ENCODE data around the gene VDAC2. TPM values are rescaled to one million over a fixed set of nuclear protein-coding genes. Genes with fewer than 3 reads are reported as not detected.
"Not testable (repeated sequence)": the region's sequence is repeated elsewhere in the genome, so short reads cannot be mapped to it uniquely, and the experiment has no call there.

Gene VDAC2
- total and polyA plus RNA-seq, 7 experiments from 2014 or later: 82.8 to 193 (median 133) TPM

DNA sequence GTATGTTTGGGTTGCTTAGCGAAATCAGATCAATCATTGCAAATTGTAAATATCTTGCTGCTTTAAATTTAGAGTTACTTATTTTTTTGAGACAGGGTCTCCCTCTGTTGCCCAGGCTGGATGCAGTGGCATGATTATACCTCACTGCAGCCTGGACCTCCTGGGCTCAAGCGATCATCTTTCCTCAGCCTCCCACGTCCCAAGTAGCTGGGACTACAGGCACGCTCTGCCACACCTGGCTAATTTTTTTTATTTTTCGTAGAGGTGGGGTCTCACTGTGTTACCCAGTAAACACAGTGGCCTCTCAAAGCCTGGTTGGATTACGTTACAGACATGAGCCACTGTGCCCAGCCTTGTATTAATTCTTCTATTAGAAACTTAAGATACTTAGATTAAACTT, 1.7 kb downstream of the VDAC2 start:
- peaks cover 15 to 37% of the 10 kb centered on the region in 2 donors for H3K4me1 ChIP-seq (ENCODE audit: control insufficient read depth in 2 of 2, insufficient read depth in 2 of 2, low read length in 2 of 2)
- intact Hi-C loops (cut with micrococcal nuclease): loop anchor here in 1 of 2 donors (10.0 kb wide), 1 partner anchor 1468 kb away; the partner anchor contains the start of gene SEC24C
- ChIA-PET POLR2A (interaction anchor here (0.6 to 6.3 kb wide), 6 partner anchors 13 to 100 kb away, joined by 3 to 122 read pairs (median 30); partner anchors contain the start of genes COMTD1 and SAMD8), CTCF (interaction anchor here (0.7 to 4.4 kb wide), 6 partner anchors 11 to 257 kb away, joined by 3 to 44 read pairs (median 8); partner anchors contain the start of gene COMTD1)
- H3K4me3 Mint-ChIP-seq: peak overlapping the region; percentile 85 to 100 (median 98)
- peaks cover 0 to 25% (median 19%) of the 10 kb centered on the region in 5 donors for H3K36me3 Mint-ChIP-seq
- no peak overlapping the region for H3K4me3 ChIP-seq (ENCODE audit: low read length)
- no peaks in the 10 kb centered on the region for H3K9me3 ChIP-seq (ENCODE audit: control insufficient read depth in 2 of 3, low read length in 3 of 3)
- DNase-seq: no peak
- no peaks in the 10 kb centered on the region for H3K27me3 ChIP-seq (ENCODE audit: control insufficient read depth in 2 of 2, insufficient read depth in 2 of 2, low read length in 2 of 2)
- ATAC-seq: no peak
- H3K27me3 Mint-ChIP-seq: no peaks in the 10 kb centered on the region
- peak overlapping the region; percentile 96 for H3K27ac ChIP-seq (ENCODE audit: low read depth, low read length)
- peak overlapping the region; percentile 45 to 100 (median 100) for H3K27ac Mint-ChIP-seq
- peaks cover 0 to 5% (median 0%) of the 10 kb centered on the region in 11 donors for H3K9me3 Mint-ChIP-seq
- H3K4me1 Mint-ChIP-seq: peaks cover 27 to 50% (median 41%) of the 10 kb centered on the region in 7 donors
- H3K36me3 ChIP-seq (ENCODE audit: control insufficient read depth in 2 of 3, insufficient read depth in 3 of 3, low read length in 3 of 3): peaks cover 6 to 46% (median 21%) of the 10 kb centered on the region in 3 experiments

- Mint-ChIP-seq H3K4me3 (no peak overlapping the region), H3K27ac (peak overlapping the region in 6 of 9 donors; percentile 8 to 79 (median 66)), H3K9me3 (no peaks in the 10 kb centered on the region), H3K36me3 (peaks cover 15 to 43% (median 33%) of the 10 kb centered on the region in 5 donors), H3K4me1 (peaks cover 26 to 60% (median 55%) of the 10 kb centered on the region in 7 donors), H3K27me3 (no peaks in the 10 kb centered on the region)
- Histone ChIP-seq H3K9me3 (ENCODE audit: control insufficient read depth in 2 of 3, low read length in 3 of 3) (no peaks in the 10 kb centered on the region), H3K36me3 (ENCODE audit: control insufficient read depth in 2 of 3, insufficient read depth in 3 of 3, low read length in 3 of 3) (peaks cover 47 to 85% (median 48%) of the 10 kb centered on the region in 3 experiments), H3K27ac (ENCODE audit: low read depth, low read length) (no peak overlapping the region), H3K4me3 (ENCODE audit: low read length) (no peak overlapping the region), H3K4me1 (ENCODE audit: control insufficient read depth in 2 of 2, insufficient read depth in 2 of 2, low read length in 2 of 2) (peaks cover 0 to 25% of the 10 kb centered on the region in 2 donors), H3K27me3 (ENCODE audit: control insufficient read depth in 2 of 2, insufficient read depth in 2 of 2, low read length in 2 of 2) (no peaks in the 10 kb centered on the region)
- no peak for DNase-seq
- CTCF ChIA-PET: interaction anchor here (1.0 kb wide), 1 partner anchor 15 kb away, joined by 3 read pairs; the partner anchor contains the start of gene COMTD1
- intact Hi-C loops (cut with micrococcal nuclease): no loop called here
- POLR2A ChIA-PET: interaction anchor here (1.9 kb wide), 1 partner anchor 9 kb away, joined by 5 read pairs; the partner anchor contains the start of gene VDAC2
- ATAC-seq: no peak
Observed at GRCh38 chr10:75220274-75220673, 9.7 kb downstream of the VDAC2 start.

DNA sequence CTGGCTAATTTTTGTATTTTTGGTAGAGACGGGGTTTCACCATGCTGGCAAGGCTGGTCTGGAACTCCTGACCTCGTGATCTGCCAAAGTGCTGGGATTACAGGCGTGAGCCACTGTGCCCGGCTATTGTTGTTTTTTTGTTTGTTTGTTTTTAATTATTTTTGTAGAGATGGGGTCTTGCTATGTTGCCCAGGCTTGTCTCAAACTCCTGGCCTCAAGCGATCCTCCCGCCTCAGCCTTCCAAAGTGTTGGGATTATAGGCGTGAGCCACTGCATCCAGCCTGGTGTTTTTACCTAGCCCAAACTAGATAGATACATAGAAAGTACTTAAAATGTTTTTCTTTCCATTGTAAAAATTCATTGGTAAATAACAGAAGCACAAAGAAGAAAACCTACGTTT, 10.9 kb downstream of the VDAC2 start:
- H3K27ac ChIP-seq (ENCODE audit: low read depth, low read length); H3K4me3 Mint-ChIP-seq; H3K9me3 Mint-ChIP-seq; H3K9me3 ChIP-seq (ENCODE audit: control insufficient read depth in 2 of 3, low read length in 3 of 3); H3K27me3 ChIP-seq (ENCODE audit: control insufficient read depth in 2 of 2, insufficient read depth in 2 of 2, low read length in 2 of 2); DNase-seq; ATAC-seq; H3K27me3 Mint-ChIP-seq; intact Hi-C loops (cut with micrococcal nuclease); H3K4me3 ChIP-seq (ENCODE audit: low read length): not testable (repeated sequence)
- Mint-ChIP-seq H3K4me1 (peaks cover 20 to 64% (median 57%) of the 10 kb centered on the region in 7 donors), H3K27ac (peak overlapping the region in 5 of 9 donors; percentile 8 to 67 (median 62)), H3K36me3 (peaks cover 15 to 39% (median 27%) of the 10 kb centered on the region in 5 donors)
- CTCF ChIA-PET: interaction anchor here (1.6 kb wide), 1 partner anchor 9 kb away, joined by 7 read pairs; no protein-coding TSS in a partner anchor
- peaks cover 0 to 17% of the 10 kb centered on the region in 2 donors for H3K4me1 ChIP-seq (ENCODE audit: control insufficient read depth in 2 of 2, insufficient read depth in 2 of 2, low read length in 2 of 2)
- POLR2A ChIA-PET: interaction anchor here (1.9 kb wide), 1 partner anchor 11 kb away, joined by 5 read pairs; the partner anchor contains the start of gene VDAC2
- peaks cover 40 to 88% (median 50%) of the 10 kb centered on the region in 3 experiments for H3K36me3 ChIP-seq (ENCODE audit: control insufficient read depth in 2 of 3, insufficient read depth in 3 of 3, low read length in 3 of 3)

DNA sequence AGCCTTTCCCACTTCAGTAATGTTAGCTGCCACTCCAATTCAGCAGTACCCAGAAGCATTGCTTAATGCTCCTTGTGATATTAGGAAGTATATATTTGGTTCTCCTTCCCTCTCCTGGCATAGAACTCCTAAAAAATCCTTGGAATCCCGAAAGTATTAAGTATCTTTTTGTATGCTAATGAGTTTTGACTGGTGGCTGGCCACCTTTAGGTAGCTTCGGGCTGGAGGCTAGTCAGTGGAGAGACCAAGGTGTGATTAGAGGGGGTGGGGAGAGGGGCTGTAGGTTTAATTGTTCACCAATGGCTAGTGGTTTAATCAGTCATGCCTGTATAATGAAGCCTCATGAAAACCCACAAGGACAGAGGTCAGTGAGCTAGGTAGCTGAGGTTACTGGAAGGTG, 12.9 kb downstream of the VDAC2 start:
- Histone ChIP-seq H3K27me3 (ENCODE audit: control insufficient read depth in 2 of 2, insufficient read depth in 2 of 2, low read length in 2 of 2) (no peaks in the 10 kb centered on the region), H3K9me3 (ENCODE audit: control insufficient read depth in 2 of 3, low read length in 3 of 3) (no peaks in the 10 kb centered on the region), H3K4me3 (ENCODE audit: low read length) (no peak overlapping the region), H3K4me1 (ENCODE audit: control insufficient read depth in 2 of 2, insufficient read depth in 2 of 2, low read length in 2 of 2) (peaks cover 0 to 9% of the 10 kb centered on the region in 2 donors), H3K27ac (ENCODE audit: low read depth, low read length) (peak overlapping the region; percentile 49), H3K36me3 (ENCODE audit: control insufficient read depth in 2 of 3, insufficient read depth in 3 of 3, low read length in 3 of 3) (peaks cover 25 to 83% (median 39%) of the 10 kb centered on the region in 3 experiments)
- no peak overlapping the region for H3K4me3 Mint-ChIP-seq
- no peaks in the 10 kb centered on the region for H3K27me3 Mint-ChIP-seq
- ChIA-PET POLR2A (interaction anchor here (1.4 to 6.5 kb wide), 2 partner anchors 11 to 12 kb away, joined by 4 to 49 read pairs; partner anchors contain the start of gene VDAC2), CTCF (interaction anchor here (1.5 to 1.8 kb wide), 2 partner anchors 11 to 36 kb away, joined by 3 to 9 read pairs; no protein-coding TSS in a partner anchor)
- peak overlapping the region in 8 of 9 donors; percentile 66 to 90 (median 77) for H3K27ac Mint-ChIP-seq
- ATAC-seq: no peak
- intact Hi-C loops (cut with micrococcal nuclease): no loop called here
- DNase-seq: no peak
- H3K4me1 Mint-ChIP-seq: peaks cover 20 to 65% (median 63%) of the 10 kb centered on the region in 7 donors
- H3K36me3 Mint-ChIP-seq: peaks cover 16 to 39% (median 24%) of the 10 kb centered on the region in 5 donors
- H3K9me3 Mint-ChIP-seq: no peaks in the 10 kb centered on the region

DNA sequence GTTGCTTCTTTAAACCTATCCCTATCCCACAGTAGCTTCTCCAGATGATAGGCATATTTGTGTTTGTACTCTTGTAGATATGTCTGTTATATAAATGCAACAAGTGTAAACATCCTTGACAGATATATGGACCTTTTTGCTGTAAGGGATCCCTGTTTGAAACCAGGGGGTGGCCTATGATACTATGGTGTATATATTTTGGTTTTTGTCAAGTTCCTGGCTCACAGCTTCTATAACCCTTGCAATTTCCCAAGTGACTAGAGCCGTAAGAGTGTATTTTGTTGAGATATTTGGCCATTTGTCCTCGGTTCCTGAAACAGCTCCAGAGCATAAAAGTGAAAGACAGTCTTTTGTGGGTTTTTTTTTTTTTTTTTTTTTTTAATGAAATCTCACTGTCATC, 15.5 kb downstream of the VDAC2 start:
- H3K4me3 Mint-ChIP-seq: no peak overlapping the region
- H3K9me3 Mint-ChIP-seq: no peaks in the 10 kb centered on the region
- no peaks in the 10 kb centered on the region for H3K27me3 ChIP-seq (ENCODE audit: control insufficient read depth in 2 of 2, insufficient read depth in 2 of 2, low read length in 2 of 2)
- peak overlapping the region in 8 of 9 donors; percentile 21 to 86 (median 78) for H3K27ac Mint-ChIP-seq
- ATAC-seq (no peak), DNase-seq (no peak)
- no peaks in the 10 kb centered on the region for H3K27me3 Mint-ChIP-seq
- peak overlapping the region; percentile 48 for H3K27ac ChIP-seq (ENCODE audit: low read depth, low read length)
- peaks cover 13 to 36% (median 21%) of the 10 kb centered on the region in 5 donors for H3K36me3 Mint-ChIP-seq
- POLR2A ChIA-PET: interaction anchor here (1.0 to 6.5 kb wide), 3 partner anchors 9 to 38 kb away, joined by 4 to 49 read pairs (median 8); partner anchors contain the start of gene VDAC2
- peaks cover 27 to 66% (median 63%) of the 10 kb centered on the region in 7 donors for H3K4me1 Mint-ChIP-seq
- no peaks in the 10 kb centered on the region for H3K9me3 ChIP-seq (ENCODE audit: control insufficient read depth in 2 of 3, low read length in 3 of 3)
- H3K4me3 ChIP-seq (ENCODE audit: low read length): no peak overlapping the region
- peaks cover 0 to 9% of the 10 kb centered on the region in 2 donors for H3K4me1 ChIP-seq (ENCODE audit: control insufficient read depth in 2 of 2, insufficient read depth in 2 of 2, low read length in 2 of 2)
- H3K36me3 ChIP-seq (ENCODE audit: control insufficient read depth in 2 of 3, insufficient read depth in 3 of 3, low read length in 3 of 3): peaks cover 21 to 78% (median 32%) of the 10 kb centered on the region in 3 experiments
- CTCF ChIA-PET: interaction anchor here (0.7 to 3.8 kb wide), 2 partner anchors 38 to 981 kb away, joined by 4 to 18 read pairs; no protein-coding TSS in a partner anchor
- intact Hi-C loops (cut with micrococcal nuclease): no loop called here

- DNase-seq: no peak
- Histone ChIP-seq H3K9me3 (ENCODE audit: control insufficient read depth in 2 of 3, low read length in 3 of 3) (no peaks in the 10 kb centered on the region), H3K4me3 (ENCODE audit: low read length) (no peak overlapping the region), H3K27me3 (ENCODE audit: control insufficient read depth in 2 of 2, insufficient read depth in 2 of 2, low read length in 2 of 2) (no peaks in the 10 kb centered on the region), H3K36me3 (ENCODE audit: control insufficient read depth in 2 of 3, insufficient read depth in 3 of 3, low read length in 3 of 3) (peaks cover 21 to 78% (median 32%) of the 10 kb centered on the region in 3 experiments), H3K4me1 (ENCODE audit: control insufficient read depth in 2 of 2, insufficient read depth in 2 of 2, low read length in 2 of 2) (peaks cover 0 to 9% of the 10 kb centered on the region in 2 donors), H3K27ac (ENCODE audit: low read depth, low read length) (peak overlapping the region; percentile 48)
- CTCF ChIA-PET: interaction anchor here (0.7 to 3.8 kb wide), 4 partner anchors 9 to 982 kb away, joined by 3 to 18 read pairs (median 4); partner anchors contain the start of gene COMTD1
- Mint-ChIP-seq H3K4me3 (no peak overlapping the region), H3K27ac (peak overlapping the region in 7 of 9 donors; percentile 36 to 83 (median 66)), H3K9me3 (no peaks in the 10 kb centered on the region), H3K27me3 (no peaks in the 10 kb centered on the region), H3K36me3 (peaks cover 13 to 39% (median 23%) of the 10 kb centered on the region in 5 donors), H3K4me1 (peaks cover 27 to 65% (median 61%) of the 10 kb centered on the region in 7 donors)
- intact Hi-C loops (cut with micrococcal nuclease): no loop called here
- POLR2A ChIA-PET: interaction anchor here (6.5 kb wide), 1 partner anchor 15 kb away, joined by 49 read pairs; the partner anchor contains the start of gene VDAC2
- no peak for ATAC-seq
Observed at GRCh38 chr10:75226656-75227055, 16.1 kb downstream of the VDAC2 start.

Data from naive thymus-derived CD4-positive, alpha-beta T cell (primary cell).